HUES6 (cell line): ENCODE data around the gene MBNL1.
"Not testable (repeated sequence)": the region's sequence is repeated elsewhere in the genome, so short reads cannot be mapped to it uniquely, and the experiment has no call there.

Experiments
- H3K27ac ChIP-seq: 2 replicates; pipeline ENCODE4 v1.7.0; 2013; ENCODE audit warnings: low read depth, mild to moderate bottlenecking, low read length, inconsistent platforms
- H3K27me3 ChIP-seq: 2 replicates; pipeline ENCODE4 v1.6.1; 2013; ENCODE audit warnings: low read length; ENCODE audit not compliant: control insufficient read depth, insufficient read depth
- H3K36me3 ChIP-seq: 2 replicates; pipeline ENCODE4 v1.6.1; 2013; ENCODE audit warnings: low read length; ENCODE audit not compliant: control insufficient read depth, insufficient read depth
- H3K4me1 ChIP-seq: 2 replicates; pipeline ENCODE4 v1.6.1; 2013; ENCODE audit warnings: low read length; ENCODE audit not compliant: control insufficient read depth, insufficient read depth
- H3K4me3 ChIP-seq: 2 replicates; pipeline ENCODE4 v1.5.1; 2013; ENCODE audit warnings: low read depth, low read length
- H3K9ac ChIP-seq: one replicate; pipeline ENCODE4 v1.6.1; 2013; ENCODE audit warnings: mild to moderate bottlenecking, low read length
- H3K9me3 ChIP-seq: 2 replicates; pipeline ENCODE4 v1.6.1; 2013; ENCODE audit warnings: low read depth, low read length; ENCODE audit not compliant: control insufficient read depth, insufficient read depth

Gene MBNL1

GRCh38 chr3:152438181-152438580 is 169.5 kb downstream of the MBNL1 start:
- H3K27ac ChIP-seq, result no peak overlapping the region
- H3K4me3 ChIP-seq, result no peak overlapping the region
- 0 out of 2 replicates have a peak, but pooled peaks cover 2% of the 10 kb centered on the region for H3K36me3 ChIP-seq
- no peaks in the 10 kb centered on the region for H3K27me3 ChIP-seq
- H3K9ac ChIP-seq, result no peak overlapping the region
- H3K4me1 ChIP-seq, result no peaks in the 10 kb centered on the region
- H3K9me3 ChIP-seq, result 0 out of 2 replicates have a peak, but pooled peaks cover 3% of the 10 kb centered on the region

- Histone ChIP-seq H3K27me3 (no peaks in the 10 kb centered on the region), H3K4me1 (no peaks in the 10 kb centered on the region), H3K9me3 (0 out of 2 replicates have a peak, but pooled peaks cover 3% of the 10 kb centered on the region), H3K27ac (no peak overlapping the region), H3K36me3 (0 out of 2 replicates have a peak, but pooled peaks cover 2% of the 10 kb centered on the region), H3K9ac (no peak overlapping the region), H3K4me3 (no peak overlapping the region)
These were observed 170.0 kb downstream of the MBNL1 start for GRCh38 chr3:152438706-152439105.

GRCh38 chr3:152440243-152440642 is 171.5 kb downstream of the MBNL1 start:
- H3K4me3 ChIP-seq, H3K9ac ChIP-seq, H3K4me1 ChIP-seq, H3K27me3 ChIP-seq, H3K27ac ChIP-seq, H3K9me3 ChIP-seq, H3K36me3 ChIP-seq: not testable (repeated sequence)

GRCh38 chr3:152443212-152444023 is 174.7 kb downstream of the MBNL1 start:
- H3K9ac ChIP-seq, result no peak overlapping the region
- H3K9me3 ChIP-seq, result no peaks in the 10 kb centered on the region
- H3K4me1 ChIP-seq, result no peaks in the 10 kb centered on the region
- H3K27me3 ChIP-seq, result no peaks in the 10 kb centered on the region
- H3K4me3 ChIP-seq, result no peak overlapping the region
- no peak overlapping the region for H3K27ac ChIP-seq
- peaks cover 3% of the 10 kb centered on the region; the same call in 1 of the 2 replicates for H3K36me3 ChIP-seq

- Histone ChIP-seq H3K27ac (no peak overlapping the region), H3K9ac (no peak overlapping the region), H3K27me3 (no peaks in the 10 kb centered on the region), H3K4me1 (no peaks in the 10 kb centered on the region), H3K9me3 (no peaks in the 10 kb centered on the region), H3K36me3 (peaks cover 3% of the 10 kb centered on the region; the same call in 1 of the 2 replicates), H3K4me3 (no peak overlapping the region)
These were observed 175.4 kb downstream of the MBNL1 start for GRCh38 chr3:152444029-152444641.

- no peak overlapping the region for H3K4me3 ChIP-seq
- no peaks in the 10 kb centered on the region for H3K27me3 ChIP-seq
- H3K9me3 ChIP-seq, result no peaks in the 10 kb centered on the region
- H3K4me1 ChIP-seq, result no peaks in the 10 kb centered on the region
- H3K27ac ChIP-seq, result no peak overlapping the region
- peaks cover 3% of the 10 kb centered on the region; the same call in 1 of the 2 replicates for H3K36me3 ChIP-seq
- H3K9ac ChIP-seq, result no peak overlapping the region
These were observed 176.5 kb downstream of the MBNL1 start for GRCh38 chr3:152445212-152445611.

- Histone ChIP-seq H3K4me3 (no peak overlapping the region), H3K4me1 (no peaks in the 10 kb centered on the region), H3K9ac (no peak overlapping the region), H3K36me3 (peaks cover 3% of the 10 kb centered on the region; the same call in 1 of the 2 replicates), H3K27me3 (no peaks in the 10 kb centered on the region), H3K9me3 (no peaks in the 10 kb centered on the region), H3K27ac (no peak overlapping the region)
These were observed 177.8 kb downstream of the MBNL1 start for GRCh38 chr3:152446495-152446894.

- Histone ChIP-seq H3K9me3 (no peaks in the 10 kb centered on the region), H3K27me3 (no peaks in the 10 kb centered on the region), H3K9ac (no peak overlapping the region), H3K36me3 (peaks cover 3% of the 10 kb centered on the region; the same call in 1 of the 2 replicates), H3K27ac (peak overlapping the region; percentile 6; the same call in 1 of the 2 replicates), H3K4me1 (no peaks in the 10 kb centered on the region), H3K4me3 (no peak overlapping the region)
These were observed 178.8 kb downstream of the MBNL1 start for GRCh38 chr3:152447511-152447910.

GRCh38 chr3:152448091-152448490 is 179.4 kb downstream of the MBNL1 start:
- Histone ChIP-seq H3K27me3 (no peaks in the 10 kb centered on the region), H3K9ac (no peak overlapping the region), H3K4me3 (no peak overlapping the region), H3K27ac (no peak overlapping the region), H3K36me3 (peaks cover 3% of the 10 kb centered on the region; the same call in 1 of the 2 replicates), H3K9me3 (no peaks in the 10 kb centered on the region), H3K4me1 (no peaks in the 10 kb centered on the region)

GRCh38 chr3:152452318-152452717 is 183.6 kb downstream of the MBNL1 start:
- Histone ChIP-seq H3K9ac (no peak overlapping the region), H3K4me3 (no peak overlapping the region), H3K27ac (no peak overlapping the region), H3K4me1 (no peaks in the 10 kb centered on the region), H3K36me3 (peaks cover 3% of the 10 kb centered on the region; the same call in 1 of the 2 replicates), H3K9me3 (no peaks in the 10 kb centered on the region), H3K27me3 (no peaks in the 10 kb centered on the region)
